Stimulated activated CD8-positive, alpha-beta memory T cell treated with anti-CD3 and anti-CD28 coated beads, Interleukin-2, amount 100 ng/mL, for 48 hours (primary cell): ENCODE results near the gene SLC6A9.

Experiments
- DNase-seq, 2 donors: peaks; one replicate each; pipeline ENCODE4 v3.0.0-alpha.2; 2020; ENCODE audit warnings: low read depth in 2 of 2

SLC6A9 gene

DNA sequence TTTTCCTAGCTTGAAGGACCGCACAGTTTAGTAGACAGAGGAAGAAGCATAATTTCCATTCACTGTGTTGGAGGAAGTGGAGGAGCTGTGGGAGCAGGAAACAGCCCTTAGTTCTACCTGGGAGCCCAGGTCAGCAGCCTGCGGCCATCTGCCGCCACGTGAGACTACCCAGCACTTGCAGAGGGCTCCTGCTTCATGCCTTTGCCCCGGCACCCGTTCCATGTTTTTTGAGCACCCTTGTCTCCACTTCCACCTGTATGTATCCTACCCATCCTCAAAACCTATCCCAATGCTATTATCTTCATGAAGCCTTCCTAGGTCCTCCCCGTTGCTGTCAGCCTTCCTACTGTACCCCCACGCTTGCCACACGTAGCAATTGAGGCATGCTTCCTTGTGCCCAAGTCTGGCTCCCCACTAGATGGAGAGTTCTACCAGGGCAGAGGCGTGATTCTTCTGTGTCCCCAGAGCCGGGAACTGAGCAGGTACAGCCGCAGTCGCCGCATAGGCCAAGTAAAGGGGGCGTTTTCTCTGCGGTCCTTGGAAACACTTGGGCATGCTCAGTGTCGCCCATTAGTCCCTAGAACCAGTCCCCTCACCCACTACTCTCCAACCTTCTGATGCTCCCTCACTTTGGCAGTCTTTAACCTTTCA is 1.9 kb downstream of the SLC6A9 start:
- no peak for DNase-seq

DNA sequence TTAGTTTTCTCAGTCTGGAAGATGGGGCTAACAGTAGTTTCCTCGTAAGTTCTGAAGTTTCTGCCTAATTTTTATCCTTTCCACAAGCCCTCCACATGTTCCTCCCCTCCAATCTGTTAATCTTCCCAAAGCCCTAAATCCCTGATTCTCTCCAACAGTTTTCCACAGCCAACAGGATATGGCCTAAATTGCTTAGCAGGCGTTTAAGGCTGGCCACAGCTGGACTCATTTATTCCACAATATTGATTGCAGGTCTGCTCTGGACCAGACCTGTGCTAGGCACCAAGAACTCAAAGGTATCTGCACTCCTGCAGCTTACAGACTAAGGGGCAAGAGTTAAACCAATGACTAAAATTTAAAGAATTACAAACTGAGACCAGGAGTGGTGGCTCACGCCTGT is 3.9 kb downstream of the SLC6A9 start:
- no peak for DNase-seq

DNA sequence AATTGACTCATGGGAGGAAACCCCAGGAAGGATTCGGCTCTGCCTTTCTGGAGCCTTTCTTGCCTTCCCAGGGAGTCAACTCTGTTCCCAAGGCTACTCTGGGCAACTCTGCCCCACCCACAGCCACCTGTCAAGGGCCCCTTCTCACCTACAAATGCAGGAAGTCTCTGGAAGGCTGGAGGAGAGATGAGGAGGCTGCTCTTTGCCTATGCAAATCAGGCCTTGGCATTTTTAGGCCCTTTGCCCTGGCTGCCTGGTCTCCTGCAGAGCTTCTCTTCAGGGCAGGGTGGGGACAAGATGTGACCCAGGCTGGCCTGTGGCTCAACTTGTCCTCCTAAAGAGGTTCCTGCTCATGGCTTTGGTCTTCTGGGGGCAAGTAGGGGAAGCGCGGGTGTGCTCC is 5.4 kb downstream of the SLC6A9 start:
- DNase-seq = no peak

DNA sequence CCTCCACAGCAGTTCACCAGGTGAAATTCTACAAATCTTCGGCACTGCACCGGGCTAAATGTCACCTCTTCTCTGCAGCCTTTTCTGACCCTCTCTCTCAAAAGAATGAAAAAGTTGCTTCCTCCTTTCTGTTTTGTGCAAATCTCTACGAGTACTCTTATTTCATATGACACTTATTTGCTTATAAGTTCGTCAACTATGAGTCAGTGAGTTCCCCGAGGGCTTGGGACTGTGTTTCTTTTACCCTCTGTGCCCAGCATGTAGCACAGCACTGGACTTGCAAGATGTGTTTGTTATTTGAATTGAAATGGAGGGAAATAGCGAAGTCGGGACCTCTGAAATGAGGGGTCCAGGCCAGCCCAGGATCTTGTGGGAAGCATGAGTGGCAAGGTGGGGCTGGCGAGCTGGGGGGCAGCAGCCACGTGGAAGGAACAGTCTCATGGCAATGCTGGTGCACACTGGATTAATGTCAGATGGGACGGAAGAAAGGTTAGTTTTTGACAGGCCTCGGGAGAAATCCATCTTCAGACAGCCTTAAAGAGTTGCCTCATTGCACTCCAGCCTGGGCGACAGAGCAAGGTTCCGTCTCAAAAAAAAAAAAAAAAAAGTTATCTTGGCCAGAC is 6.2 kb downstream of the SLC6A9 start:
- no peak for DNase-seq

DNA sequence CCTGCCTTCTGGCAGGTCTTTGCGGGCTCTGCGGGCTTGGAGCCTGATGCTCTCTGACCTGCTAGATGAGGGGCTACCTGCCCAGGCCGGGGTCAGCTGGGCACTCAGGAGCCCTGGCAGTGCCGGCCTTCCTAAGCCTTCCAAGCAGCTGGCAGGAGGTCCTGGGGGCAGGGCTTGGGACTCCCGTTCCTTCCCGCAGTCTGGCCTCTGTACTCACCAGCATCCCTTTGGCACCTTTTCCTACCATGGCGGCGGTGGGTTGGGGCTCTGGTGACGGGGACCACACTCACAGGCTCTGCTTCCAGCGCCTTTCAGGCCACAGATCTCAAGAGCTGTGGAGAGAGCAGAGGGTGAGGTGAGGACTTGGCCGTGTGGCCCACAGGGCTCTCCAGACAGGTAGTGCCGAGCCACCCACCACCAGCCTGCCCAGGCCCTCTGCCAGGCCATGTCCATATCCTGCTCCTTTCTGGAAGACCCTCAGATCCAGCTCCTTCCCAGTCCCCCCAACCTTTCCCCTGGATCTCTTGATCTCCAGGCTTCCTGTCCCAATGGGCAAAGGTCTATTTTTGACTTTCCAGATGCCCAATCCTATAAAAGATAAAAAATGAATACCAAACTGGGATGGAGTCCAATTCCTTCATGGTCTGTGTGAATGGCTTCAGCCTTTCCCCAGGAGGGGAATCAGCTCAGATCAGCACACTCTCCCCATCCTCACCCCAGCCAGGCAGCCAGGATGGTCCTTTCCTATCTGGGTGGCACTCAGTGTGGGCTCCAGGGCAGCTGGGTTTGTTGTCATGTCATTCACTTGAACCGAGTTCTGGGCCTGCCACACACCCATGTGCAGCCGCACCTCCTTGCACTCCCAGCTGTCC is 7.0 kb downstream of the SLC6A9 start:
- no peak for DNase-seq

DNA sequence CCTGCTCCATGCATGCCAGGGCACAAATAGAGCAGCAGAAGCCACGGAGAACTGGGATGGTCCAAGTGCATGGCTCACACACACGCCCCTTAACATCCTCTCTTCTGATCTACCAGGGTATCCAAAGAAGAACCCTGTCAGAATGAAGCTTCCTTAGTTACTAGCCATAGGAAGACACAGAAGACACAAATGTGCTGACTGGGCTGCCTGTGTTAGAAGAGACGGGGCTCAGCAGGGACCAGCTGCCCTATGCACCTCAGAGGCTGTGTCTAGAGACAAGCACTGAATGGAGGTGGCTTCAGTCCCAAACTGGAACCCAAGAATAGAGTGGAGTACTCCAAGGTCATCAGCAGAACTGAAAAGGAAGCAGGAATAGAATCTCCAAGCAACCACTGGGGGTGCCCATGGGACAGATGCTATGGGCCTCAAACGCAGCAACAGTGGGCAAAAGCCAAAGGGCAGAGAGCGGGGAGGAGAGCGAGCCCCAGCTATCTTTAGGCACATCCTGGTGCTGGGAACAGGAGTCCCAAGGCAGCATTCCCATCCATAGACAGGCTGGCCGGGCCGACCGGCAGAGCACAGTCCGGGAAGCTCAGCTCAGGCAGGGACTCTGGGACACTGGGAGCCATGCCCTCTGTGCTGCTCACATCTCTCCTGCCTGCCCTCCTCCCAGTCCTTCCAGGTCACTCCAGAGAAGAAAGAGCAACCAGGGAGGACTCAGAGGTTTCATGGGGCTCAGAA is 9.5 kb downstream of the SLC6A9 start:
- DNase-seq = no peak

DNA sequence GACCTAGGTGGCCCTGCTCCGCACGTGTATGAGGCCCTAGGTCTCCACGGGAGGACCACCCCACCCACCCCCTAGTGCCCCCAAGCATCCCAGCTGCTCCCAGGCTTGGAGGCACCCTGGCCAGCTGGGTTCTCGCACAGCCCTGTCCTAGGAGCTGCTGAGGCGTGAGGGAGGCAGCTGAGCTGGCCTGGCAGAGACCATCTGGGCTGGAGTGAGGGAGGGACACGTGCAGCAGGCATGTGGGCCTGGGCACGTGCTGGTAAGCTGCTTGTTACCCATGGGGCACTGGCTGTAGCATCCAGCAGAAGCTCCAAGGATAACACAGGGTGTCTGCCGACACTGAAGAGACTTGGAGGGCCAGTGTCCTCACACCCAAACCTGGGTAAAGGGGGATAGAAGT is 10.1 kb downstream of the SLC6A9 start:
- DNase-seq = no peak

DNA sequence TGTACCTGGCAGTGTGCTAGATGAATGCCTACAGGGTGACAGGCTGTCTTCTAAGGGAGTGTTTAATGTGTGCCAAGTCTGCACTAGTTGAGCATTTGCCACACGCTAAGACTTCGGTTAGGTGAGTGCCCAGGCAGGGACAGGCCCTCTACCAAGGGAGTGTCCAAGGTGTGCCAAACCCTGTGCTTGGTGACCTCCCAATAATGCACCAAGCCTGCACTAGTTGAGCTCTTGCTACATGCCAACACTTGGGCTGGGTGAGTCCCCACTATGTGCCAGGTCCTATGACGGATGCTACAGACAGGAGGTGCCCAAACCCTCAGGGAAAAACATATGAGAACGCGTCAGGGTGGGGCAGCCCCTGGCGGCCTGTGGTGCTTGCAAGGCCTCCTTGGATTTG is 10.8 kb downstream of the SLC6A9 start:
- DNase-seq = no peak

DNA sequence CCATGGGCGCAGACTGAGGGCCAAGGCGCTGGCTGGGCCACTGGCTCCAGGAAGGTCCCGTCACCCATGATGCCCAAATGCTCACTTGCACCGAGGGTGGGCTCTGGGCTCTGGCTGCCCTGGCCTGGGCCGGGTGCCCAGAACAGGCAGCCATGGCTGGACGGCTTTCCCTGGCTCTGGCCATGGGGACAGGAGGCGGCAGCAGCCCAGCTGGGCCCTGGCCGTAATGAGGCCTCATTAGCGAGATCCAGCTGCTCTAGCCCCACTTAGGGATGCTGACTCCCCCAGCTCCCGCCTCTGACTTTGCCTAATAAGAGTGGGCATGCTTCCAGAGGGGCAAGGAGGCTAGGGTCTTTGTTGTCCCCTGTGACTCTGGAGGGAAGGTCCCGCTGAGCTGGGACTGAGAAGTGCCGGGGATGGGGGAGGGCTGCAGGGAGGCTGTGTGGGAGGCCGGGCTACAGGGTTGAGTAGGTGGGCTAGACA is 11.8 kb downstream of the SLC6A9 start:
- no peak for DNase-seq

DNA sequence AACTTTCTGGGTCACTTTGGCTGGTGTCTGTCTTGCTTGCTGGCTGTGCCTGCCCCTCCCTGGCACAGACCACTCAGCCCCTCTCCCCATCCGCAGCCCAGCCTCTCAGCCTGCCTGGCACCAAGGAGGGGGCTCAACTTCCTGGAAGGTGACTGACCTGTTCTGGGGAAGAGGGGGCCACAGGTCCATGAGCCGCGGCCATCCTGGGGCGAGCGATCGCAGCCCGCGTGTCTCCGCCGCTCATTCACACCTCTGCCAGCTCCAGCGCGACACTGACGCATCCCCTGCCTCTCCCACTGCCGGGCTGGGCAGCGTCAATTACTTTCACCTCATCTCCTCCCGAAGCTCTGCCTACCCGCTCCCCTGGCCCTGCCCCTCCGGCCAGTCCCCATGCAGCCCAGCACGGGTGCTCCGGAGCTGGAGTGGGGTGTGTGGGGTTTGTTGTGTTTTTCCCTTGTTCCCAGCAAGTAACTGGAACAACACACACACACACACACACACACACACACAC is 14.3 kb downstream of the SLC6A9 start:
- no peak for DNase-seq

DNA sequence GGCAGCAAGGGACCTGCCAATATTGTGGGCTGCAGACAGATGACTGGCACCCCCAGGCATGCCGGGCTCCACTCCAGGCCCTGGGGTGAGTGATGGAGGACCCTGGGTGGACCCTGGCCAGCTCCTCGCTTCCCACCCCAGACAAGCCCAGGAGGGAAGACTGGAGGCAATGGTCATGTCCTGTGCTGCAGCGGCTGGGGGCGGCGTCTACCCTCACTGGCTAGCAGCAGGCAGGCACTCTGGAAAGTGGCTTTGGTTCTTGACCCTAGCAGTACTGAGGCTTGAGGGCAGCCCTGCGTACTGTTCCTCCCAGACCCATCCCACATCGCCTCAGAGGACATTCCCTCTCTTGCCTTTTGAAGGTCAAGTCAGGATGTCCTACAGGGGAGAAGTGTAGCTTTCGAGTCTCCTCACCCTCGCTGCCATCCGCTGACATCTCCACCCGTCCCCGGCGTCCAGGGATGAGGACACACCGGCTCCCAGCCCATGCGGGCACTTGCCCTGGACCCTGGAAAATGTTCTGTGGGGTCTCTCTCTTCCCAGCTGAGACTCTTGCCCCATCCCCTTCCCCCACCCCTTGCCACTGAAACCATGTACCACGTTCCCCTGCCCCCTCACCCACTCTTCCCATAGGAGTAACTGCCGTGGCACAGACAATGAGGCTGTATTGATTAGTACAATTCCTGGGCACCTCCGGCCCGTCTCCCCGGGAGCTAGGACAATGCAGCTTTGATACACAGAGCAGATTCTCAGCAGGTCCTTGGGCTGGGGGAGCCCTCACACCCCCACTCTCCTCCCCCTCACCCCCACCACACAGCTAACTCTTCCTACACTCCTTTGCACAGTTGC is 15.0 kb downstream of the SLC6A9 start:
- no peak for DNase-seq

DNA sequence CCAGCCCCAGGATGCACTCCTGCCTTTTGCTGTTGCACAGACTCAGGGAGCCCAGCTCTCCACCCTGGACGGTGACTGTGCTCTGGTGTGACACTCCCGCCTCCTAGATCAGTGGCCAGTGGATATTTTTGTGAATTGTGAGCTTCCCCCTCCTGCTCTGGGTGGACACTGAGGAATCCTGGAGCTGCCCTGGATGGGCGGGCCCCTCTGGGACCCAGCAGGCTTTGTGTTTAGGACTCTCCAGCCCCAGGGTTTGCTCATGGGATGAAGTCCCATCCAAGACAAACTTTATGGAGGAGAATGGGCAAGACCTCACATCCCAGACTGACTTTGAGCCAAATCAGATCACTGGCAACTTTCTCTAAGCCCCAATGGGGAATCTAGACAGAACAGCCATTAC is 16.1 kb downstream of the SLC6A9 start:
- DNase-seq = no peak

DNA sequence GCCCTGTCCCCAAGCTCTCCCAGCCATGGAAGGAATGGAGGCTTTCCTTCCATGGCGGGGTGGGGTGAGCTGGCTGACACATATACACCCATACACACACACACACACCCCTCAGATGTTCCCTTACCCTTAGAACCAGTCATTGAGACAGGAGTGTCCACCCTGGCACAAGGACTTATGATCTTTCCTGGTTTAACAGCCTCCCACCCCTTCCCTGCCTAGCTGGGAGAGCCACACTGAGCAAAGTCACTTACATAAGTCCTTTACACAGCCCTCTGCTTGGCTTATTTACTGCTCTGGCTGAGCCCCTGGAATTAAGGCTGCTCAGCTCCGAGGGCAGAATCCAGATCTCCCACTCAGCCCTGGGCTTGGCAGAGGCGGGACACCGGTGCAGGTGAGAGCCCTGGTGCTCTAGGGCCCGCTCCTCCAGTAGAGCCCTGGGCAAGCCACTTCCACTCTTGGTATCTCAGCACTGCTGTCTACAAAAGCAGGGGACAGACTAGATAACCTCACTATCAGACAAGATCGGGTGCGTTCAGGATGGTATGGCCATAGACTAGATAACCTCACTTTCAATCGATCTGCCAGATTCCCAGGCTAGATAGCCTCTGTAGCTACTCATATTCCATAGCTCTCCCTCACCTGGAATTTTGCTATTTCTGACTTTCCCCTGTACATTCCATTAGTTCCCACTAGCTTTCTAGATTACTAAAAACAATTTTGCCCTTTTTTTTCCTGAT is 16.7 kb downstream of the SLC6A9 start:
- no peak for DNase-seq

DNA sequence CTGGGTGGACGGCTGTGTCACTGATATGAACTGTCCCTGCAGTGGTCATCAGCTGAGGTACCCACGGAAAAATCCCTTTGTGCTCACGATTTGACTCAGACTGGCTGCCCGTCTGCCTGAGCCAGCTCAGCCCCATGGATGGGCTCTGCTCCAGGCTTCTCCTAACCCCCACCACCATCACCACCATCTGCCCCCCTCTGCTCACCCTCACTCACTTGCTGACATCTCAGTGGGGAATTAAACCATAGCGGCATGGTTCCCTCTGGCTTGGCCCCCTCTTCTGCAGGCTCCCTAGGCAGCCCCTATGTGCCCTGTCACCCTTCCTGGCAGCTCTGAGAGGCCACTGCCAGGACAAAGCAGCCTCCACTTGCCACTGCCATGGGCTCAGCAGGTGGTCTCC is 17.3 kb downstream of the SLC6A9 start:
- no peak for DNase-seq

DNA sequence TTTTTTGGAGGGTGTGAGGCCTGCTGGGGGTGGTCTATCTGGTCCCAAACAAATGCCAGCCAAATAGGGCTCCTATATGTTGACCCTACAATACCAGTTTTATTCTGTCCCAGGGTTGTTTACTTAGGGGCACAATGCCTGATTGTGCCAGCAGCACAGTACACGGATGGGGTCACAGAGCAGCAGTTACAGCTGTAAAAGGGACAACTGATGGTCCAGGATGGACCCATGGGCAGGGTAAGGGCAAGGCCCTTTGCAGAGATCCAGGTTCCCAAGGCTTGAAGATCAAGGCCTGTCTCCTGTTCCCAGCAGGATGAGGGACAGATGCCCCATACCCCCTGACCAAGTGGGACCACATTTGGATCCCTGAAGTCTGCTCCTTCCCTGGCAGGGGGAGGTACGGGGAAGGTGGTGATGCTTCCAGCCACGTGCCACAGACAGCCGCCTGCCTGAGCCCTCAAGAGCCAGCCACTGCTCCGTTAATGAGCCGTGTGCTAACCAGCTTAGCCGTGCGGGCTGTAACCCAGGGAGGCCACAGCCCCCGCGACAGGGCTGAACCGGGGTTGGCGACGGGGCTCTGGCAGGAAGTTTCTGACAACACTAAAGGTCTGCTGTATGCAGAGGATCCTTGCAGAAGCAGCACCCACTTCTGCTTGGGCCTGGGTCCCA is 18.2 kb downstream of the SLC6A9 start:
- DNase-seq = no peak

DNA sequence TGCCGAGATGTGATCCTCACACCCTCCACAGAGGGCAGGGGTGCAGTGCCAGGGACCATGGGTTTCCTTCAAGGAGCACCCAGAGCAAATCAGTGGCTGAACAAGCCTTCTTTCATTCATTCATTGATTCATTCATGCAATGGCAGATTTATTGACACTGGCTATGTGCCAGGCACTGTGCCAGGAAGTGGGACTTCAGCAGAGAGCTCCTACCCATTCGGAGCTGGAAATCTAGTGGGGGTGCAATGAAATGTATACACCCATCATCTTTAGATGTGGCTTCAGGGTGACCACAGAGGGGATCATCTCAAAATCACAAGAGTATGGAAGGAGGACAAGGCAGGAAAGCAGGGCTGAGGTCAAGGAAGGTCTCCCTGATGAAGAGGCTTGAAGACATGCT is 18.9 kb downstream of the SLC6A9 start:
- no peak for DNase-seq

DNA sequence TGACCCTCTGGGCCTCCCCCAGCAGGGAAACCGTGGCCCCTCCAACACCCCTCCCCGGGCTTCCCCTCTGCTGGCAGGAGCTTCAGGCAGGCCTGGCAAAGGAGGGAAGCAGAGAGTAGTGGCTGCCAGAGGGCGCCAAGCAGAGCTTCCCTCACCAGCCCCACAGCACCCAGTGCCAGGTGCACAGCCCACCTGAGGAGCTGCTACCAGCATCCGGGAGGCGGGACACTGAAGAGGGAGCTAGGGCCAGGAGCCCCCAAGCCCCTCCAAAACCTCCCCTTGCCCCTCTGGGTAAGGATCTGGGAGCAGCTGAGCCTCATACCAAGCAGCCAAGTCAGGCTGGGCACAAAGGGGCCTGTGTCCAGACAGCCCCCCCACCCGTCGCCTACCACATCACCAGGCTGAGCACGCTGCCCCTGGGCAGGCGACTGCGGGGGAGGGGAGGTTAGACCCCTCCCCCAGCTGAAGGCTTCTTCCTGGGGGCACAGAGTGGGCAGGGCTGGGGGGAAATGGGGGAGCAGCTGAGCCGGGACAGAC is 20.3 kb downstream of the SLC6A9 start:
- DNase-seq = no peak

DNA sequence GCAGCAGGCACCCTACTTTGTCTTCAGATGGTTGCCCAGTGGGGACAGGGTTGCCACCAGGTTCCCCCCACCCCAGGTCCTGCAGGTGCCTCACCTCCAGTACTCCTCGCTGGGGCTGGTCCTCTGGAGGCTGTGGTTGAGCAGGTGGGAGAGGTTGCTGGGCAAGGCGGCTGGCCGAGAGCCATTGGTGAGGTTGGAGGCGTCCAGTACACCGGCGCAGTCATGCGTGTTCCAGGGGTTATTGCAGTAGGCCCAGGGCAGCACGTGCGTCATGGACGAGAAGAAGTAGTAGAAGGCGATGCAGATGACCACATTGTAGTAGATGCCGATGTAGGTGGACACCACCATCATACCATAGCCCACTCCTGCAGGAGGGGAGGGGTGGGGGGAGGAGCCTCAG is 23.0 kb downstream of the SLC6A9 start:
- DNase-seq = no peak

DNA sequence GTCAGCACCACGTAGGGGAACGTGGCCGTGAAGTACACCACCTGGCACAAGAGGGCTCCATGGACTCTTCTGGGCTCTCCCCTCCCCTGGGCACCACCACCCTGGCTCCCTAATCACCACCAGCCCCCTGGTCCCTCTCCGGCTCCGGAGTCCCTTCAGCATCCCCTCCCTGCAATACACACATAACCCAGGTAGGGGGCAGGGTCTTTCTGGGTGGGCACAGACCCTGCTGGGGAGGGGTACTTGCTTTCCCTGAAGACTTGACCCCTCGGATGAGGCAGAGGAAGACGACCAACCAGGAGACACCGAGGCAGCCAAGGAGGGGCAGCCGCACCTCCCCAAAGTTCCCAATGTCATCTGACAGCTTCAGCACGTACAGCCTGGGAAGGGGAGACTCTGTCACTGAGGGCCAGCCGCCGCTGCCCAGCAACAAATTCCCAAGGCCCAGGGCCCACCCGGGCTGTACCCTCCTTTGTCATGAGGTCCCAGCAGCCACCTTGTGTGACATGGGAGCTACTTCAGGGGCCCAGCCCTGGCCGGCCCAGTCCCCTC is 28.6 kb downstream of the SLC6A9 start:
- DNase-seq = no peak
